ENCODE measurements around the gene SEPTIN2.
"Not testable (repeated sequence)": the region's sequence is repeated elsewhere in the genome, so short reads cannot be mapped to it uniquely, and the experiment has no call there.

The SEPTIN2 gene

DNA sequence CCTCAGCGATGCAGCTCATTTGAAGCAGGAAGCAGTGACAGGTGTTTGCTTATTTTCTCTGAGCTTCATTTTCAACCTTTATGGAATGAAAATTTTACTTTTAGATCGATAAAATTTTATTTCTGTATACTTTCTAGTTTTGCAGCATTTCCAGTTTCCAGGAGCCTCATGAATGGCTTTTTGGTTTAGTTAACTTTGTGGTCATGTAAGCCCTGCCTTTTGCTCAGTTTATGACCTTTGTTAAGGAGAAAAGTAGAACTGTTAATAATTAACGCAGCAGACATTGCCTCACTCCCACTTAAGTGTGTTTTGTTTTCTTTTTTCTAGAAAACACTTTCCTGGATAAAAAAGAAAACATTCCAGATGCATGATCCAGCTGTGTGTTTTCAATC lies 35.9 kb downstream of the SEPTIN2 start:
- no peak for DNase-seq

DNA sequence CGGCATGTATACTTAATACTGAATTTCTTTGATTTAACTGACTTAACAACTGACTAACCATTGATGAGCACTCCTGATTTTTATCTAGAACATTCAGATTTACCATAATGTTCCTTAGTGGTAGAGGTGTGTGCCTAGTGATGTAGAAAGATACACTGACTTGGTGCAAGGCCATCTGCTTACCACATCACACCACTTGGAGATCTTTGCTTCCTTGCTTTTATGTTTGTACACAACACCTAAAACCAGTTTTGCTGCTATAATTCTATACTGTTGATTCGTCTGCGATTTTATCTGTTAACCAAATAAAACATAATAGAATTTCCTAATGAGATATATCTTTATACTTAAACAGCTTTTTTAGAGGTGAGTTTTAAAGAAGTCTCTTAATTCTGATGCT lies 36.5 kb downstream of the SEPTIN2 start:
- no peak for DNase-seq

DNA sequence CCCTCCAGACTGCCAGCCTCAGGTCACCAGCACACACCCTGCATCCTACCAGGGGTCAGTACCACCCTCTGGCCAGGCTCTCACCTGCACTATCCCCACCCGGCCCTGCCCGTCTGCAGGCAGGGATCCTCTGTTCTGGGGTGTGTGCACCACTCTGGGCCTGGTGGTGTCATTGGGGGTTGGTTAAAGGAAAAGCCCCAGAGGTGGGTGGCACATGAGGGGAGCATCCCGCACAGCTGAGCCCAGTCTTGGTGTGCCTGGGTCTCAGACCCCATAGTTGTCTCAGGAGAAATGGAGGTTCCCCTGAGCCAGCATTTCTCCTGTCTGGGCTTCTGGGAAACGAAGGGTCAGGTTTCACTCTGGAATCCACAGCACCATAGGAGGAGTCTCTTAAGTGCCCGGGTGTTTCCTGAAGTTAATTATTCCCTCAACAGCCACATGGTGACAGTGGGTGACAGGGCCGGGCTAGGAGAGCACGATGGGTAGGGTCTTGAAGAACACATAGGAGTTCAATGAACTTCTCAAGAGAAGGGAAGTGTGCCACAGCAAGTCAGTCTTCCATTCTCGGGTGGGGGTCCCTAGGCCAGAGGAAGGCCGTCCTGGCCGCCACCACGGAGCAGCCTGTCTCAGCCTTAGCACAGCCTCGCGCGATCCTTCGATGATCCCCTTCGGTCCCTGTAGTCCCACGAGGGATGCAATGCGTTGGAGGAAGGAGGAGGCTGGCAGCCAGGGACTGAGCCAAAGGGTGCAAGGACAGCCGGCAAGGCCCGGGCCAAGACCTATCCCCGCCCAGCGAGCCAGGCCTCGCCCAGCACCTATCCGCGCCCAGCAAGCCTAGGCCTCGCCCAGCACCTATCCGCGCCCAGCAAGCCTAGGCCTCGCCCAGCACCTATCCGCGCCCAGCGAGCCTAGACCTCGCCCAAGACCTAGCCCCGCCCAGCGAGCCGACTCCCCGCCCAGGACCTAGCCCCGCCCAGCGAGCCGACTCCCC lies 39.2 kb downstream of the SEPTIN2 start:
- DNase-seq, result peak; percentile 55 to 85

DNA sequence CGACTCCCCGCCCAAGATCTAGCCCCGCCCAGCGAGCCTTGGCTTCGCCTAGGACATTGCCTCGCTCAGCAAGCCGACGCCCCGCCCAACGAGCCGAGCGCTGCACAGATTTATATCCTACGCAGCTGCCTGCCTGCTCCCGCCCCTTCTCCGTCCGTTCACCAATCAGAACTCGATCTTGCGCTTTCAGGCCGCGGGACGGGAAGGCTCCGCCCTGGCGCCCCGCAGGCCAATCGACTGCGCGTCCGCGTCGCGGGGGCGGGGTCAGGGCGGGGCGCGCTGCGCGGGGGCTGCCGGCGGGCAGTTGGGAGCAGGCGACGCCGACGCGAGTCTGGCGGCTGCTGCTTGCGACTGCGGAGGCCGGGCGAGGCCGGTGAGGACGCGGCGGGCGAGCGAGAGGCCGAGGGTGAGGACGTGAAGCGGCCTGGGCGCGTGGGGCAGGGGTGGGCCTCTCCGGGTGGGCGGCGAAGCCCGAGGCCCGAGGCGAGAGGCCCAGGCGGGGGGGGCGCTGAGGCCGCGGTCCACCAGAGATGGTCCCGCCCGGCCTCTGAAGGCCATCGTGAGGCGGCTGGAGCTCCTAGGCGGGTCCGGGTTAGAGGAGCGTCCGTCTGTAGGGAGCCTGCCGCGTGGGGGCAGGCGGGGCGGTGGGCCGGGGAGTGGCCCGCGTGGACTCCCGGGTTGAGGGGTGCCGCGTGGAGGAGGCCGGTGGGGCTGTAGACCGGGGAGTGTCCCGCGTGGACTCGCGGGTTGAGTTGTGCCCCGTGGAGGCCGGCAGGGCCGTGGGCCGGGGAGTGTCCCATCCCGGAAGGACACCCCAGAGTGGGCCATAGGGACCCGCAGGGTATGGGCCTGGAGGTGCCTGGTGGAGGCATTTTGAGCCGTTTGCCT lies 40.5 kb downstream of the SEPTIN2 start, which contains the start of gene FARP2:
Gene FARP2 (plus strand): TSS at position 303 of the 888 bp plus-strand sequence. CDS start 16,823 bp downstream, outside the sequence.
- peak; percentile 95 to 99 for DNase-seq

DNA sequence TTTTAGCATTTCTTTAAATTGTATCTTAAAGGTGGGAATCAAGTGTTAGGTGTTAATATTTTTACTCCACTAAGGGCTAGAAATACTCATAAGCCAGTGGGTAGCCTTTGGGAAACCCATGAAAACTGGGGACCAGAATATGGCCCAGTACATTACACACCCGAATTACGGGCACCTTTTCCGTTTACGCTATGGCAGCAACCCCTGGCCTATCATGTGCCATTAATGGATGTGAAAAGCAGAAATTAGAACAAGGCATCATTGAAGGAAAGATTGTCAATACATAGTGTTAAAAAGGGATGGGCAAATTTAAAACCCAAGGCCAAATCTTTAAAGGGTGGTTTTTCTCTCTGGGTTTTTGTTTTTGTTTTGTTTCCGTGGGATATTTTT lies 41.1 kb downstream of the SEPTIN2 start:
- DNase-seq, result no peak

DNA sequence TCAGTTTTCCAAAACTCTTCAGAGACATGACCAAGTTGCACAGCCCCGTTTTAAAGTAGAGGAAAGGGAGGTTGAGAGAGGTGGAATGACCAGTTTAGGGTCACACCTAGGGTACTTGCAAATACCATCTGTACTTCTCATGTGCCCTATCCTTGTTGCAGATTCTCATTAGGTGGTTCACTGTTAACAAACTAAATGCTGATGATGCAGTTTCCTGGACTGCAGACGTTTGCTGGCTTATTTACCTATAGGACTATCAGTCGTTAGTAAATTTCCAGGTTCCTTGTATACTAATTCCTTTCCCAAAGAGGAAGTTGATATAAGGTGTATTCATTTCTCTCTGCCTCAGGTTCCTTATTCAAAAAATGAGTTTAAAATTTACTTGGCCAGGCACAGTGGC lies 41.8 kb downstream of the SEPTIN2 start:
- DNase-seq, result no peak

DNA sequence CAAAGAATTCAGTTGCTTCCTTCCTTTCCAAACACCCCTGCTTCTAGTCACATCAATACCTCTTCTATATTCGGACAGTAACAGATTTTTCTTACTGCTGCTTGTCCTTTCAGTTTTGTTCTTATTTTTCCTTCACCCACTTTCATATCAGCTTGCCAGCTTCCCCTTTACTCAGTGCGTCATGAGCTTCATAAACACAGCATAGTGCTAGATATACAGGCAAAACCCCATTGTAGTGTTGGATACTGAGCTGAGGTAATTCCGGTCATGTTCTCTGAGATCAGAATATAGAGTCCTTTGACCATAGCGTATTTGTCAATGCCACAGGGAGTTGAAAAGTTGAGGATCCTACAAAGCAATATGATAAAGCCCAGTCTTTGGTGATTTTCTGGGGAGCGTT lies 42.7 kb downstream of the SEPTIN2 start:
- no peak for DNase-seq

DNA sequence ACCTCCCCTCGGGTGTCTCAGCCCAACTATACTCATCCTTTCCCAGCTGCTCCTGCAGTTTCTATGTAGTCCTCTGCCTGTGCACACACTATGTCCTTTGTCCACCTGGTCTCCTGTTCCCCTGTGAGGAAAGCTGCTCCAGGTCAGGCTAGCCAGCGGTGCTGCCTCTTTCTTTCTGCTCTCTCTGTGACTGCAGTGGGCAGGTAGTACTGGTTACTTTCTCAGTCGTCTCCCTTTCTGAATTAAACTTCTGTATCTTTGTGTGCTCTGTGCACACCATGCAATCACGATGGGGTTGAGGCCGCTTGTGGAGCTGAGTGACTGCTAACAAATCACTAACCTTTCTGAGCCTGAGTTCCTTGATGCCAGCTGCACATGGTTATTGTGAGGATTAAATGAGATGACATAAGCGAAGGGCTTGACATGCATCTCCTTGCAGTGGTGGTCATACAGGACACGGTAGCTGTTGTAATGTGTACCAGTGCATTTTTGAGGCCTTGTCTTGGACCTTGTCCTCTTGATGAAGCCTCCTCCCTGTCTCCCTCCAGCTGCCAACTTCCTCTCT lies 43.8 kb downstream of the SEPTIN2 start:
- DNase-seq, result no peak

DNA sequence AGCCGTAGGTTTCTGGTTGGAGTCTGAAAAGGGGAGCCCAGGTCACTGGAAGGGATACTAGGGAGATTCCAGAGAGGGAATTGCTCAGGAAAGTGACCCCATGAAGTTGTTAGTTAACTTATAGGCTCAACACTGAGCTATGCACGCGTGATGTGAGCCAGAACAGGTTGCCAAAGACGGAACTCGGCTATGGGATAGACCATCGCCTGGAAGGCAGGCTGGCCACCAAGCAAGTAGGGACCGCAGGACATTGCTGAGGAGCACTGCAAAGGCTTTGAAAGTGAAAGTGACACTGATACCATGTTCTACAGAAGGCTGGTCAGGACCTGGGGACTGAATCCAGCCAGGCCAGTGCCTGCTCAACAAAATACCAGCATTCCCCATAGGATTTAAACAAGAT lies 47.7 kb downstream of the SEPTIN2 start:
- no peak for DNase-seq

DNA sequence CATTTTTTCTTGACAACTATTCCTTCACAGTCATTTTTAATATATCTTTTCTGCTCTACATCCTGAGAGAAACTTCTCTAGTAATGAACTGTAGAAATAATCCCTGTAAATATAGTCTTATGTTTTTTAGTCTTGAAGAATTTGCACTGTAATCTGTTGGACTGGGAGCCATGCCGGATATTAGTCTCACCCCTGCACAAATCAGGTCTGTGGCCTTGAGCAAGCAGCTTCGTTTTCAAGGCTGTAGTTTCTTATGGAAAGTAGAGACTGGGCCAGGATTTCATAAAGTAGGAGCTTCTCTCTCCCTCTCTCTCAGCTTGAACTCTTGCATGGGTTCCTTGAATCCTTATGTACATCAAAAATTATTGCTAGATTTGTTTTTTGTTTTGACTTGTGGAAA lies 49.1 kb downstream of the SEPTIN2 start:
- DNase-seq, result no peak

DNA sequence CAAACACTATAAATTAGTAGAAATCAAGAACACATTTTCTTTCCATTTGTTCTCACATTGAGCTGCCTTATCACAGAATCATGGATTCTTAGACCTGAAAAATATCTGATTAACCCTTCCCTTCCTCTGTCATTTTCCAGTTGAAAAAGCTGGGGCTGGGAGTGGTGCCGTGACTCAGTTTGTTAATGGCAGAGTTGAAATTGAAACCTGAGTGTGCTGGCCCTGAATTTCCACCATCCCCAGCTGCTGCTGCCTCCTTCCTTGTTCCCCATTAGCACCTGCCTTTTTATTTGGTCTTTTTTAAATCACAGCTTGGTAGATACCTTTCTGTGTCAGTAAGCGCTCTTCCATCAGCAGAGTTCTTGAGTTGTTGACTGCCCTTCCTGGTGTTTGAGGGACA lies 51.0 kb downstream of the SEPTIN2 start:
- DNase-seq, result peak in 1 of 2 experiments; percentile 29

DNA sequence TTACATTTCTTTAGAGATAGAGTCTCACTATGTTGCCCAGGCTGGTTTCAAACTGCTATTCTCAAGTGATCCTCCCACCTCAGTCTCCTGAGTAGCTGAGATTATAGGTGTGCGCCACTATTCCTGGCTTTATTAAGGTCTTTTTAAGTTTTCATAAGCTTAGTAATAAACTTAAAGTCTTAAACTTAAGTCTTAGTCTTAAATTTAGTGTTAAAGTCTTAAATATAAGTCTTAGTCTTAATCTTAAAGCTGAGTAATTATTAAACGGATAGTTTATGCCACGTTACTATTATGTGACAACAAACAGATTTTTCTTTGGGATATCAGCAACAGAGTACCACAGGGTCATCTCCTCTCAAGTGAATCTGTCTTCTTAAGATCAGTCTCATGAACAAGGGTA lies 52.9 kb downstream of the SEPTIN2 start:
- no peak for DNase-seq

DNA sequence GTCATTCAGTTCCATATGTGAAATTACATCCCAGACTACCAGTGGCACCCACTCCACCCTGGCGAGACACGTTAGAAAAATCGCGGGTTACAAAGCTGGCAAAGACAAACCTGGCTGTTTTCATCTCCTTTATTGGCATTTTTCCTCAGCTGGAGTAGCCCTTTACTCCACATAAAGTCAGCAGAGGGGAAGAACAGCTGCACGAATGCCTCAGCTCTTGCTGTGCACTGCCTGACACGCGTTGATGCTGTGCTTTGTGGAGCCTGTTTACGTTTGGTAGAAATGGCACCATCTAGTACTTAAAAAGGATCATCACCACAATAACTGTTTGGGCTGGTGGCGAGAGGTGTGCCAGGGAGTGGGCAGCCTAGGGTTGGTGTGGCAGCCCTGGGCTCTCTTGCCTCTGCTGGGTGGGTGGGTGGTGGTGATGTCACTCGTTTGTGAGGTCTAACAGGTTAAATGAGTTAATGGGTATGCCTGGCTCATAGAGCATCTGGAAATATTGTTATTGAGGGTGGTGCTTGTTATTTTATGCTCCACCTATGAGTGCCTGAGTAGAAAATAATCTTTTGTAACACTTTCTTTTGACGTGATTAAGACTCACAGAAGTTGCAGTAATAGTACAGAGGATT lies 56.8 kb downstream of the SEPTIN2 start:
- DNase-seq, result no peak

DNA sequence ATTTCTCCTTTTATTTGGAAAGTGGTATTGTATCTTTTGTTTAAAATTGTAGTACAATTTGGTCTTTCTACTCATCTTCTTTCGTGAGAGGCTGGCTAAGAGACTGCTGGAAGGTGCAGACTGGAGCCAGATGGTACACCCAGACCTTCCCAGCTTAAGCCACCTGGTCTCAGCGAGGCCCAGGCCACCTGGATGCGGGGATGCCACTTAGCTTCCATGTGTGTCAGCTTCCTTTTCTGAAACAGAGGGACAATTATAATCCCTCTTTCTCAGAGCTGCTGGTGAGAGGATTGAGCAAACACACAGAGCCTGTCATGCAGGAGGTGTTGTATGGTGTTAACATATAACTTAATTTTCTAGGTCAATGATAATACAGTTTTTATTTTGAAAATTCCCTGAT lies 57.7 kb downstream of the SEPTIN2 start:
- DNase-seq, result peak; percentile 50 to 71

DNA sequence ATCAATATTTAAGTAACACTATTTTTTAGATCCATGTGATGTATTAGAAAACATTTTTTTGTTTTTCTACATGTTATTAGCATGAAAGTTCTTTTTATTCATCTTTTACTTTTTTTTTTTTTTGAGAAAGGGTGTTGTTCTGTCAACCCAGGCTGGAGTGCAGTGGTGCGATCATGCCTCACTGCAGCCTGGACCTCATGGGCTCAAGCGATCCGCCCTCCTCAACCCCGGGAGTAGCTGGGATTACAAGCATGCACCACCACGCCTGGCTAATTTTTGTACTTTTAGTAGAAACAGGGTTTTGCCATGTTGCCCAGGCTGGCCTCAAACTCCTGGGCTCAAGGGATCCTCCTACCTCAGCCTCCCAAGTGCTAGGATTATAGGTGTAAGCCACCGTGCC lies 58.2 kb downstream of the SEPTIN2 start:
- DNase-seq, result not testable (repeated sequence)

DNA sequence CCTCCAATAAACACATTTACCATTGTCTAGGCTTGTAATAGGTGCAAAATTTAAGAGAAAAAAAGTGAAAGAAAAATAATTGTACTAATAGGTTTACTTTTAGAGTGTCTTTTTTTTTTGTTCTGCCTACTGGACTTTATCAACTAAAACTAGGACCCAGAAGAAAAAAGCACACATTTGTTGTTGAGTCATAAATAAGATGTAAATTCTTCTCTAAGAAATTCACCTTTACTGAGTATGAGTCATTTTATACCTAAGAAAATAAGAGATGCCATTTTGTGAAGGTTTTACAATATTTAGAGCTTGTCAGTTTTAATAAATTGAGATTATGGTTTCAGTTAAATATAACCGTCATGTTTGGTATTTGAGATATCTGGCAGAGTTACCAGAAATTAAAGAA lies 59.6 kb downstream of the SEPTIN2 start:
- no peak for DNase-seq

DNA sequence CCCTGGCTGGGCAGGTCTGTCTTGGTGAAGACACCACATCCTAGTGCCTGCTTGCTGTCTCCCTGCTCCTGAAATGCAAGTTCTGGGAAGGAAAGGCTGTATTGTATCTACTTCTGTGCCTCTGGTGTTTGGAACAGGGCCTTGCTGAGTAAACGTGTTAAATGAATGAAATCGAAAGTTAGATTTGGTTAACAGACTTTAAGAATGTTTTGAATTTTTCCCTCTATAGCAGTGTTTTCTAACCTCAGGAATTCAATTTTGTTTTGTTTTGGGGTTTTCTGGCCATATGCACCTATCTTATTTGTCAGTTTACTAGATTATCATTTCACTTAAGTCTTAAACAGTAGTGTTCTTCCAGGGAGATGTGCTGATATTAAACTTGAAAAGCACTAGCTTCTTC lies 61.1 kb downstream of the SEPTIN2 start:
- no peak for DNase-seq

DNA sequence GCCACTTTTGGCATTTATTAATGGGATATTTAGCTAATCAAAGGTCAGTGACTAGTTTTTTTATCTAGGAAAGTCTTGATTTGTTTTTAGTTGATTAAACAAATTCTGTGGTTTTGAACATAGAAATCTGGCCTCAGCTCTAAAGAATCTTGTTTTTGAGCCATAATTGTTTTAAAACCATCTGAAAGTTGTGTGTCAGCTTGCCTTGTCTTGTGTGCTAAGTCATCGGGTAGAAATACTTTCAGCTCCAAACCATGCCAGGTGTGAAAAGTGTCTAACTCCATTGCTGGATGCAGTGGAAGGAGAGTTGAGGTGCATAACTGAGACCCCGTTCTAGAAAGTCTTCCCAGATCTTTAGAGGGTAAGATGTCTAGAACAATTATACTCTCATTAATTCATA lies 63.1 kb downstream of the SEPTIN2 start:
- DNase-seq, result no peak

DNA sequence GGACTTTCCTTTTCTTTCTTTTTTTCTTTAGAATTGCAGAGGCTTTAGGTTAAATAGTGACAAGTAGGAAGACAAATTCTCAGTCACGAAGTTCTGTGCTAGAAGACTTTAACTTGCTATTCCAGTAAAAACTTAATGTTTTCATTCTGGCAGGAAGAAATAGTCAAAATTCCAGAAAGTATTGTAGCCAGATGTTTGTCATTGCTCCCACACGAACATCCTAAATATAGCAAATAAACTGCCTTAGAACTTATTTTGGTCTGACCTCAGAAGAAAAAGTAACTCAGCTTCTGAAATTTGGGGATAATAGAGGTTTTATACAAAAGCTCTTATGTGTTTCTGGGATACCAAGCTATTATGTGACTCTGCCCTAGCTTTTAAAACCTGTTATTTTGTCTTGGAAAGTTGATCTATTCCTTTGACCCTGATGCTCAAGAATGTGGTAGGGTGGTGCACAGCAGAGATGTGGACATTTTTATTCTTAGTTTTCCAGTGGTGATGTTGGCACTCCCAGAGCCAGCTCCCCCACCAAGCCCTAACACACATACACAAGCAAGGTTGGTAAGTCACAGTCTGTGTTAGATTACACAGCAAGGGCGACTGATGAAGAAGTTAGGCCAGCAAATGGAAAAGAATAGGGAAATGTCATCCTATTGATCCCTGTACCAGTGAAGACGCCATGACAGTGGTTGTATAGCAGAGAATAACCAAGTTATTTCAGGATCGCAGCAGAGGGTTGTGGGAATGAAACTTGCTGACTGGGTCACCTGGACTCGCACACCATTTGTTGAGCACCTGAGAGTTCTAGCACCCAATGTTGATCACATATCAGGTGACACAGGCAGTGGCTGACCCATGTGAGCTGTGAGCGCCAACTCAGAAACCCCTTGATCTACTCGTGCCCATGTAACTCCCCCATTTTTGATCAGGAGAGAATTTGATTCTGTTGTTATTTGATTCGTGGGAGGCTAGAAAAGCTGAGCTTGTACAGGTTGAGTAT lies 64.1 kb downstream of the SEPTIN2 start:
- DNase-seq, result no peak

DNA sequence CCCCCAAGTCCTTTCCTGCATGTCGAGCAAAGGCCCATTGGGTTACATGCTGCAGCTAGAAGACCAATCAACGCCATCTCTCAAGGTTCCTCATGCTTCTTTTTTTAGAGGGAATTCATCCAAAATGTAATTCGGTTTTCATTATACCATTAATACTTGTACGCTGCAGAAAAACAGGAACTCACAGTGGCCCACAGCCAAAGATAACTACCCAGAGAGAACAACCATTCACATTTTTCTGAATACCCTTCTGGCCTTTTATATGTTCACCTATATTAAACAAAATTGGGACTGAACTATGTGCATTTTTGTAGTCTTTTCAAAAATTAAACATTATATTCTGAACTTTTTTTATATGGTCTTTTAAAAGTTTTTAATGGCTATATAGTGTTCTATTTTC lies 66.1 kb downstream of the SEPTIN2 start:
- no peak for DNase-seq

DNA sequence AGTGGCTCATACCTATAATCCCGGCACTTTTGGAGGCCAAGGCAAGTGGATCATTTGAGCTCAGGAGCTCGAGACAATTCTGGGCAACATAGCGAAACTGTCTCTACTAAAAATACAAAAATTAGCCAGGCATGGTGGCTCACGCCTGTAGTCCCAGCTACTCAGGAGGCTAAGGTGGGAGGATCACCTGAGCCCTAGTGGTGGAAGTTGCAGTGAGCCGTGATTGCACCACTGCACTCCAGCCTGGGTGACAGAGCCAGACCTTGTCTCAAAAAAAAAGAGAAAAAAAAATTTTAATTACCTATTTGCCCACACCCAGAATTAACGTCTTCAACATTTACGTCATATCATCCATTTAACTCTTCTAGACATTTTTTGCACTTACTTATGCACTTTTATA lies 69.7 kb downstream of the SEPTIN2 start:
- DNase-seq, result not testable (repeated sequence)

DNA sequence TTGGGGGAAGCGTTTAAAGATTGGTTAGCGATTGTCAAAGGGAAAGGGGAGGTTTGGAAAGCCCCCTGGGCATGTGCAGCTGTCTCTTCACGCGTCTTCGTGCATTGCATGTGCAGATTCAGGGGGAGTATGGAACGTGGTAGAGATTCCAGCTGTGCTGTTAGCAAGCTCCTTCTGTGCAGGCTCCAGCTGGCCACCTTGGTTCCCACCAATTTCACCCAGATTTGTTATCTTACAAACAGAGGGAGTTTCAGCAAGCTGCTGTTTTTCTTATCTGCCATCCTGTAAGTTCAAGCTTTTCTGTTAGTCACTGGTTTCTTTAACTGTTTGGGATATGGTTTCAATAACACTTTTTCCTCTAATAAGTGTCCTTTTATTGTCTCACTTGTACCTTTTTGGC lies 70.8 kb downstream of the SEPTIN2 start:
- DNase-seq, result no peak

Data from SHP77 (cell line).